ENCODE data around the gene SRPX.

SRPX gene

DNA sequence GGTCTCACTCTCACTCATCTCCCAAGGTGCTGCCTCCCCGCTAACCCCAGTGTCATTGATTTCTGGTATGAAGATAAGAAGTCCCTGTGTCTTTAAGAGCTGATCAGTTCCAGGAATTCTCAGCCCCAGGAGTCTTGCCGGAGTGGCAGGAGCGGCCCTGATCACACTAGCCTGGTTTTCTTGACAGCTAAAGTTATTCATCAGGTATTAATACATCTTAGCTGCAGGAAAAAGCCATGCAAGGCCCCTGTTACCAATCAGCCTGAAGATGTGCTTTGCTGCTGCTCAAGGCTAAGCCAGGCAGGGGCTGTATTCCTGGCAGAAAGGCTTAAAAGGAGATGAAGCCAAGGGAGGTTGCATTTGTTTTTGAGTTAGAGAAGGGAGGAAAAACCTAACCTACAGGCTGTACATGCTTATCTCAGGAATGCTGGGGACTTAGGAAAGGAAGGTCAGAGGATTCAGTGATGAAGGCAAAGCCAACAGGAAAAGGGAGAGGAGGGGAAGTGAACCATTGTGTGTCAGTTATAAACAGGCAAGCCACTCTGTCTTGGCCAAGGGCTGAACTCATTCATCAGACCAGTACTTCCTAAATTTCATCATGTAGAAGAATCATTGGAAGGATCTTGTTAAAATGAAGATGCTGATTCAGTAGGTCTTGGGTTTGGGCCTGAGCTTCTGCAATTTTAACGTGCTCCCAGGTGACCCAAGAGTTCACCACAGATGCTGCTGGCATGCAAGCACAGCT lies 8.6 kb downstream of the SRPX start:
- no peak for DNase-seq (ENCODE audit: low read depth in 2 of 2, low spot score in 1 of 2)

DNA sequence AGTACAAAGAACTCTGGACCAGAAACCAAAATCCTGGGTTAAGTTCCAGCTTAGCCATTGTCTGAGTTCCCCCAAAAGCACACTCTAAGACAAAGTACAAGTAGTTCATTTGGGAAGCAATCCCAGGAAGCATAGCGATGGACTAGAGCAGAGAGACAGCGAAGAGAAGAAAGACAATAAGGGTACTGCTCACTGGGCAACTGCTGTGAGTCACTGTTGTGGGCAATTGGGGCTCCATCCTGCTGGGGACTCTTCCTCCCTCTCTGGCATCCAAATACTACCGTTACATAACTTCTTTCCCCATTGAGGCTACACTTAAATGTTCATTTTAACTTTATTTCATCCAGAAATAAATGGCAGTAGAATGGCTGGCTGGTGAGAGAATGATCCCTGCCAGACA lies 14.1 kb downstream of the SRPX start:
- no peak for DNase-seq (ENCODE audit: low read depth in 2 of 2, low spot score in 1 of 2)

DNA sequence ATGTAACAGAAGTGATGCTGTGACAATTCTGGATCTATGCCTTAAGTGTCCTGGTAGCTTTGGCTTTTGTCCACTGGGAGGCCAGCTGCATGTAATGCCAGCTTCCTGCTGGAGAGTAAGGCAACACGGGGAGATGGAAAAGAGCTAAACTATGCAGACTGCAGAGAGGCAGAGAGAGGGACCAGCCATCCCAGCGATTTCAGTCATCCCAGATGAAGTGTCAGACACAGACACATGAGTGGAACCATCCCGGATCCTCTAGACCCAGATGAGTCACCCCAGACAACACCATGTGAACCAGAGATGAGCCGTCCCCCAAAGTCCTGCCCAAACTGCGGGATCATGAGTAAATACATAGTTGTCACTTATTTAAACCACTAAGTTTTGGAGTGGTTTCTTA lies 14.6 kb downstream of the SRPX start:
- DNase-seq (ENCODE audit: low read depth in 2 of 2, low spot score in 1 of 2) = no peak

DNA sequence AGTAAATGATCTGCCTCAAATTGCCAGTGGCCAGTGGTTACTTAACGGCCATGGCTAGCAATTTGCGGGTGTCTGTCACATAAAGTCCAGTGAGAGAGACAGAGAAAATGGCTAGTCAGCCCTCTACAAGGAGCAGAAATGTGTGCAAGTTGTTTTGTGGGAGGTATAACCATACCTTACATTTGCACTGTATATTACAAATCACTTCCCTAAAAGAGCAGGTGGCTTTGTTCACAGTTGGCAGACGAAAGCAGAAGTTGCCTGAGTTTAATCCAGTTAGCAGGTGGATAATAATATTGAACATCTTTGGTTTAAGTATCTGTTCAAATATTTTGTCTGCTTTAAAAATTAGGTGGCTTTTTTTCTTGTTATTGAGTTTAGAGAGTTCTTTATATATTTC lies 15.6 kb downstream of the SRPX start:
- no peak for DNase-seq (ENCODE audit: low read depth in 2 of 2, low spot score in 1 of 2)

DNA sequence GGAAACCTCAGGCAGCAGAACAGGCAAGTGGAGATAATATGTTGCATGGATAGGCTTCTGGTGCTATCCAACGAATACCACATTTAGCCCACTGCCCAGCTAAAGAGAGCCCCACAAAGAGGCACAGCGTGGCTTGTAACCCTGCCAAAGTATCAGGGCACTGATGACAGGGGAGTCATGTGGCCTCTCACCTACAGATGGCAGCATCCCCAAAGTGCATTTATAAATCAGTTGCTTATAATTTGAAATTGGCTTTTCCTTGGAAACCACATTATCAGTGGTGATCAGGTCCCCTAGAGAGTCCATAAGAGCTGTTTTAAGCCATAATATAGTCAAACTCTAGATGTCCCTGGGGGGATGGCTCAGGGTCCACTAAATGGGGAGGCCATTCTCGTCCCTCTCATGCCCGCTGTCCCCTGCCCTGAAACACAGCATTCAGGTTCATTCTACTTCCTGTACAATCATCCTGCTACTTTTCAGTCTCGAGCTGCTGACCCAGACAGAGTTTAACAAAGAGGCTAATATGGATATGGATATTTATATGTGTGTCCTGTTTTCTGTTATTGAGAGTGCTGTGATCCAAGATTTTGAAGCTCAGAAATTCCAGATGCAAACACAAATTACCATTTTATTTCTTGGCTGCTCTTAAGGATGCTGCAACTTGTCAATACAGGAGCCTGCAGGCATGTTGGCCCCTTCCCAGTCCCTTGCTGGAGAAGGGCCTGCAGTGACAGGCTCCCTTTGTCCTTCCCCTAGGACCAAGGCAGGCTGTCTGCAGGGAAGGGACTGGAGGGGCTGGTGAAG lies 28.5 kb downstream of the SRPX start:
- DNase-seq (ENCODE audit: low read depth in 2 of 2, low spot score in 1 of 2) = no peak

DNA sequence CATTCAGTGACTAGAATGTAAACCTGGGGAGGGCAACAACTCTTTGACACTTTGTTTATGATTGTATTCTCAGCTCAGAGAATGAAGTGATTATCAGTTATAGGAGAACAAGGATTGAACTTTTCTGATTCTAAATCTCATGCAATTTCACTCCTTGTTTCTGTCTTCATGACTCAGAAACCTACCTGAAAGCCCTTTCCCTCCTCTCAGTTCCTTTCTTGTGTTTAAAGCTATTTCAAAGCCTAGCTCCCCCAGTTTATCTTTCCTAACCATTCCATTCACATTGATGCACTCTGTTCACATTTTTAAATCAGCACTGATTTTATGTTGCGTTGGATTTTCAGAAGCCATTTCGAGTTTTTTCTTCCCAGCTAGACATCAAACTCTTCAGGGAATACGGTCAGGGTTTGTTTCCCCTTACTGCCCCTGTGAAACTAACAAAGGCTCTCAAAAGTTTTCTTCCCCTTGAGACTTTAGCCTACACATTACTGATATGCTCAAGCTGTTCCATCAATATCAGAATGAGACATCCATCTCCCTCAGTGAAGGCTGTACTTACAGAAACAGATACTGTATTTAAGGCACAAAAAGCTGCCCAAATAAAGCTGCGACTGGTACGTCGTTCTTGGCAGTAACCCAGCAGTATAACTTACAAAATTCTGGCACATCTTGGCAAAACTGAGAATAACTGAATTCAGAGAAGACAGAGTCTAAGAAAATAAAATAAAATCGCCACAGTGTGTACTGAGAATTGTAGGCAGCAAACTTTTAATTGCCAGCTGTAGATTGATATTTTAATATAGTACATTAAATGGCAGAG lies 31.0 kb downstream of the SRPX start:
- DNase-seq (ENCODE audit: low read depth in 2 of 2, low spot score in 1 of 2) = no peak

DNA sequence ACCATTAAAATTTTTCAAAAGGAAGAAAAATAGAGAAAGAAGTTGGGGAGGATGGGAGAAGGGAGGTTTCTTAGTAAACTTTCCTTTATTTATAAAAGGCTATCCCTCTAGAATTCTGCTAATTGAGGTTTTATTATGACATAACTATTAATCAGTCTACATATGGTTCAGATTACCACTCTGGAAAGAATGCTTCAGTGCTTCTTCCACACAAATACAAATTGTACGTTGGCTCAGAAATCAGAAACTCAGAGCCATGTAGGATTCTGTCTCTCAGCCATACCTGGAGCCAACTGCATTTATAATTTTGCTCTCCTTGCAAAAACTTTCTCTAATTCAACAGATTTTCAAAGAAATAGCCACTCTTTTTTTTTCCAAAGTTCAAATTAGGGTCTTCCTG lies 37.1 kb downstream of the SRPX start:
- DNase-seq (ENCODE audit: low read depth in 2 of 2, low spot score in 1 of 2) = no peak

DNA sequence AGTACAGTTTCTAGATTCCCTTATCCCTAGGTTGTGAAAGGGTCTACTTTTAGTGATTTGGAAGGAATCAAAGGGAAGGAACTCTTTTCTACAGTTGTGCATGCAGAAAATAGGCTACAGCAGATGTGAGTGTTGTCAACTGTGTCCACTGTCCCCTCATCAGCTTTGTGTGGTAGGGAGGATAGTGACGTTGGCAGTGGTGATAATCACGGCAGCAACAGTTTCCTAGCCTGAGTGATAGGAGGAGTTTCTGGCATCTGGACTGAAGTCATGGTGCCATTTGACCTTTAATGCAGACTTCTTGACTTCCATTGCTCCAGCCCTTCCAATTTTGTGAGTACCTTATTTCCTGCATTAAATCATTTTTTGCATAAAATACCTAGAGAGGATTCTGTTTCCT lies 39.3 kb downstream of the SRPX start:
- no peak for DNase-seq (ENCODE audit: low read depth in 2 of 2, low spot score in 1 of 2)

DNA sequence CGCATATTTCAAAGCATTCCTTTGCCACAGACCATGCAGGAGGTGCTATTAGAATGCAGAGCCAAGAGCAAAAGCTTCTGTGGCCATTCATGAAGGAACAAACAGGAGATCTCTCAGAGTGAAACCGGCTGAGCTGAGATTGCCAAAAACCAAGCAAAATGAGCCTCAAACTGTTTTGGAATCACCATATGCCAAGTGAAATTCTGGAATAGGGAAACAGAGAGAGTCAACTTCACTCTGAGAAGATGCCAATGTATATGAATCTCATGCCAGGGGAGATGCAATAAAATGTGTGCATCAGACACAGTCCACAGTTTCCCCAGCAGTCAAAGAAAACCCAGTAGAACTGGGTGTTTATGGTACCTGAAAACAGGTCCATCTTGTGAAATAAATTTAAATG lies 42.3 kb downstream of the SRPX start:
- DNase-seq (ENCODE audit: low read depth in 2 of 2, low spot score in 1 of 2) = no peak

DNA sequence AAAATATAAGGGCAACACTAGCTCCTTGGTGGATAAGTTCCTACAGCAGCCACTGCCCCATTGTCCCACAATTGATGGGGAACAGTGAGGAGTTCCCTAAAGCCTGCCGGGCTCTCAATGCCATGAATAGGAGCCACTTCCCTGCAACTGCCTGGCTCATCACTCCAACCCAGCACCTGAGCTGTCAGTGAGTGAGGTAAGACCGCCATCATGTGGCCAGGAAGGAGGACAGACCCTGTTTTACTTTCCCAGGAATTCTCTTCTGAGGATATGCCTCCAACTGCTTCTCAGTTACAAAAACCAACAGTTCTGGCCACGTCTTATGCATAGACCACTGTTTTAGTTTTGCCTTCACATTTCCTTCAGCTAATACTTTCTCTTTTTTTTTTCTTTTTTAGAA lies 45.5 kb downstream of the SRPX start:
- no peak for DNase-seq (ENCODE audit: low read depth in 2 of 2, low spot score in 1 of 2)

DNA sequence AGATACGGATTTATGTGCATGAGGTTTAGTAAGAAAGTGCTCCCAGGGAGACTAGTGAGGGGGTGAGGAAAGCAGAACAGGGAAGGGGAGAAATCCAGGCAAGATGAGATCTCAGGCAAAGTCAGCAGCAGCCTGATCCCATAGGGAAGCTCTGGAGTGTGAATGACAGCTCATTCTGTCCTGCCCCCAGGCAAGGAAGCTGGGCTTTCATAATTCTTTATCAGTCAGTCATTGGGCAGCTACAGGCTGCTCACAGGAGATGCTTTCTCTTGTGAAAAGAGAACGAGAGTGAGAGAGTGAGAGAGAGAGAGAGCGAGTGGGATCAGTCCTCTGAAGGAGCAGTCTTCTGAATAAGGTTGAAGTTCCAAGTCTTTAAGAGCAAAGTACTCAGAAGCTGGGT lies 48.1 kb downstream of the SRPX start:
- no peak for DNase-seq (ENCODE audit: low read depth in 2 of 2, low spot score in 1 of 2)

DNA sequence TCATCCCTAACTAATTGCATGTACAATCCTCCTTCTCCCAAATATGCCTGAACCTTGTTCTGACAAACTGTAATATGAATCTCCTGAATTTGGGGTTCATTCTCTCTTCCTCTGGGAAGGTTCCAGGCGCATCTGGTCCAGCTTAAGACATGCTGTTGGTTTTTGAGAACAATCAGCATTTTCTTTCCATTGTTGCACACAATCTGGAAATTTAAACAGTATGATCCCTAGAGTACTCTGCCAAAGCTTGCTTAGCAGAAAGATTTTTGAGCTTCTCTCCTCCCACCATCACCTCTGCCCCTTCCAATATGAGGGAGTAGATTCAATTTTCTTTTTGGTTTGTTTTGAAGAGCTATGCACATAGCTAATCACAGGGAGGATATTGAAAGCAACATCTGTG lies 50.1 kb downstream of the SRPX start:
- no peak for DNase-seq (ENCODE audit: low read depth in 2 of 2, low spot score in 1 of 2)

DNA sequence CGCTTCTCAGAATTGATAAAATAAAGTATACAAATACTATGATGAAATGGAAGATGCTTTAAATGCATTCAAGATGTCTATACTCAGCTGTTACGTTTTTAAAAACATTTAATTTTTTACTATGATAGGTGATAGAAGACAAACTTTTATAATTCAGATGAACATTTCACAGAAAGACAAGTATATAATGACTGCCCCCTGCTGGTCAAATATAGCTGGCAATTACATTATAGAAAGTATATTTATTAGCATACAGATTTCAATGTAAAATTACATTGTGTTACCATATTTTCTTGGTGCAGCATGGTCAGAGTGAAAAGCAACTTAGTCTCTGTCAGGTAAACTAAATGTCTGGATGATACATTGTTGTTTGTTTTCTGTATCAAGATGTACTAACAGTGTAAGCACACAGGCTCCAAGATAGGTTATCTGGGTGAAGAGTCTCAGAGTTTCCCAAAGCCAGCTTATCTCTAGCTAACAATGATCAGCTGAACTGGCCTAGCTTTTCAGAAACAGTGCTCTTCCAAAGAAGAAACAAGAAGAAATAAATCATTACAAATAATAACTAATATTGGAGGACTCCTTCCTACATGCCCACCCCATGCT lies 54.1 kb downstream of the SRPX start:
- DNase-seq (ENCODE audit: low read depth in 2 of 2, low spot score in 1 of 2) = no peak

DNA sequence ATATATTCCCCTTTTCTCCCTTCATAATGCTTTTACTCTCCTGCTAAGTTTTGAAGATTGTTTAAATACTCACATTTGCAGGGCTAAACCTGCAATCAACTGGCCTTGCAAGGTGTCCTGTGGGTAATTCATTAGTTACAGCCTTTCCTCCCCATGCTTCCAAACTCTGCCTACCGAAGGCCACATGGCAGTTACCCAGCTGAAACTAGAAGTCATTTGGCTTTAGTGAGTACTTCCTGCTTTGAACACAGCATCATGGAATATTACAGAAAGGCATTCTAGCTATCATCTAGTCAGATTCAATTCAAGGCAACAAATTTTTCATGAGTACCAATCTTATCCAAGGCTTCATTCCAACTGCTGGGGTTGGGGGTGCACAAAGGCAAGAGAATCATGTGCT lies 55.6 kb downstream of the SRPX start:
- no peak for DNase-seq (ENCODE audit: low read depth in 2 of 2, low spot score in 1 of 2)

DNA sequence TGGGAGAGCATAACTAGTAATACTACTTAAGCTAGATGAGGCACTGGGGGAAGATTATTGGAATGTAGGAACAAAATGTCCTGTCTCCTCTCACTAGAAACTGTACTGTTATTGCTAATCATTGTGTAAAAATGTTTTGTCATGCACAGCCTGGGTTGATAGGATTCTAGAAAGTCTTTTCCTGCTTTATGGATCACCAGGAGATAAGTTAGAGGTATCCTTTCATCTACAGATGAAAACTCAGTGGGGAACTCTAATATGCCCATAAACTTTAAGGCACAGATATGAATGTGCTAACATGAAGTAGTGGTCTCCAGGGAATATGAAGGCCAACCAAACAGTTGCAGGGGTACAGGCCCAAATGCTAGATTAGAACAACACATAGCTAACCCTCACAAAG lies 57.5 kb downstream of the SRPX start:
- no peak for DNase-seq (ENCODE audit: low read depth in 2 of 2, low spot score in 1 of 2)

DNA sequence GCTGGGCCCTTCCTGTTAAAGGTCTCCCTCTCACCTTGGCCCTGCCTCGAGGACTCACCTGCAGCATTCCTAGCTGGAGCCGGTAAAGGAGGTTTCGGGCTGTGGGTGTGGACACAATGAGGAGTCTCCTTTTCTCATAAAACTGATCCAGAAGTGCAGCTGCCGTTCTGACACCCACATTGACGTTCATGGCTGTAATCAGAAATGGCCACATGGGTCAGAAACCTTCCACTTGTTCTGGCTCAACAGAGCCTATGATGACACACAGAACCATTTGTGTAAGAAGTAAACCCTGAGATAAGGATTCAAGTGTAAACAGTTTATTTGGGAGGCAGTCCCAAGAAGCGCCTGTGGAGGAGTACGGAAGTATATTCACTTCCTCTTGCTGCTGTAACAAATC lies 63.8 kb downstream of the SRPX start:
- DNase-seq (ENCODE audit: low read depth in 2 of 2, low spot score in 1 of 2) = no peak

DNA sequence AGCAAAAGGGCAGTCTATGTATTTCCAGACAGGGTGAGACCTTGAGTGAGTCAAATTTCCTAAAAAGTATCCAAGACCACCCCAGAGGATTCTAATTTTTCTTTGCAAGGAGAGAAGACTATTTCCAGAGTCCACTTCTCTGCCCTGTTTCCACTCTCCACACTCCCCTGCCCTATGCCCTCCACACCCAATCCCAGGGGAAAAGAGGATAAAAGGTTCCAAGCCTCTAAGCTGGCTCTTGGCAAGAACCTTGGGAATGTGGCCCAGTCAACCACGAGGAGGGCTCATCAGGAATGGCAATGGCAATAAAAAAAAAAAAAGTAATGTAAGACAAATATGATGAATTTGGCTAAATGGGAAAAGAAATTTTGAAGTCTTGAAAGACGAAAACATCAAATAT lies 65.9 kb downstream of the SRPX start:
- no peak for DNase-seq (ENCODE audit: low read depth in 2 of 2, low spot score in 1 of 2)

DNA sequence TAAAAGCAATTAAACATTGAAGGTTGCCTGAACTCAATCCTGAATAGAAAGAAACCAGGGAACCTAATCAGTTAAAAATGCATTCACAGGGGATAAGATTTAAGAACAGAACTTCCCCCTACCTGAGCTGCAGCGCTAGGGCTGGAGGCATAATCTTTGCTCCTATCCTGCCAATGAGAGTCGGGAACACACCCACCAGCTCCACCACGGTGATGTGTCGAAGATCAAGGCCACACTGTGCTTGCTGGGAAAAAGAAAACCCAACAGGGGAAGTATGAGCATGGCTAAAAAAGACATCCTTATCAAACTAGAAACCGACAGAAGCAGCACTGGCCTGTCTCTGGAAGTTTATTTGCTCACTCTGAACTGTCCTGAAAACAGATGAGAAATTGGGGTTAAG lies 66.3 kb downstream of the SRPX start:
- no peak for DNase-seq (ENCODE audit: low read depth in 2 of 2, low spot score in 1 of 2)

DNA sequence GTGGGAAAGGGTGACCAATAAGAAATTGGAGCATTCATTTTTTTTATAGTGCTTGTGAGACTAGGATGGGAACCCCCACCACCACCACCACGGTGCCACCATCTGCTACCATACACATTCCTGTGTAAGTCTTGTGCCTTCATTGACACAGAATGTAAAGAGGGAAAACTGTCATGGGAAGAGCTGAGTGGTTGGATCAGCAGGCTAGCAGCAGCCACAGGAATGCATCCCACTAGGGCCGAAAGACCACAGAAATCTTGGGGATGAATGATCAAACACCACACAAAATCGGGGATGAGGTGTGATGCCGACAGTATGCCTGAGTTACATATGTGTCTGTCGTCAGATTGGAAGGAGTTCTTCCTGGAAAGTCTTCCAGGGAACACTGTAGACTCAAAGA lies 69.2 kb downstream of the SRPX start:
- DNase-seq (ENCODE audit: low read depth in 2 of 2, low spot score in 1 of 2) = no peak

DNA sequence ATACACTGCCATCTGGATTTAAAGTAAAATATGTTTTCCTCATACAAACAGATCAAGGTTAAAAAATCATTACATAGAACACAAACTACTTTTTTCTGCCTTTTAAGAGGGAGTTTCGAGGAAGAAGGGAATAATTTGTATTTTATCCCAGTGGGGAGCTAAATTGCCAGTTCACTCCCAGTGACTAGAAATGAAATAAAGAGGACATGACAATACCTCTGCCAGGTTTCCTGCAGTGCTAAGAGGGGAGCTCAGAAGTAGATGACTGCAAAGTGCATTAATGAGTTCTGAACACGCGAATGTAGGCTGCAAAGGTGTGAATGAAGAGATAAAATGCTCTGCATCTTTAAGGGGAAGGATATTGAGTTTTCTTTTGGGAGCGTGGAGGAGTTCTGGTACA lies 69.7 kb downstream of the SRPX start:
- no peak for DNase-seq (ENCODE audit: low read depth in 2 of 2, low spot score in 1 of 2)

DNA sequence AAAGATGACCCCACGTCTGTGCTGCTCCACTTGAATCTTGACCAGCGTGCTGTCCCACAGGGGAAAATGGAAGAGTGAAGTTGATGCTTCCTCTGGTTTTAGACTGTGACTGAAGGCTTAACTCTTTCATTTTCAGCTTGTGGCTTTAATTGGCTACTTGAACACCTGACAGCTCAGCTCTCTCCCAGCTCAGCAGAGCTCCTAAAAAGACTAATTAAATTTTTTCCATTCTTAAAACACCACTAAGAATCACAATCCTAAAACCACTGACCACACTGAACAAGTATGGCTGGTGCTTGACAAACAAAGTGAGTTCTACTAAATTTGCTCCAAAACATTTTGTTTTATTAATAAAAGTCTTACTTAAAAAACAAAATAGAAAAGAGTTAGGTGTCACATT lies 71.7 kb downstream of the SRPX start:
- no peak for DNase-seq (ENCODE audit: low read depth in 2 of 2, low spot score in 1 of 2)

DNA sequence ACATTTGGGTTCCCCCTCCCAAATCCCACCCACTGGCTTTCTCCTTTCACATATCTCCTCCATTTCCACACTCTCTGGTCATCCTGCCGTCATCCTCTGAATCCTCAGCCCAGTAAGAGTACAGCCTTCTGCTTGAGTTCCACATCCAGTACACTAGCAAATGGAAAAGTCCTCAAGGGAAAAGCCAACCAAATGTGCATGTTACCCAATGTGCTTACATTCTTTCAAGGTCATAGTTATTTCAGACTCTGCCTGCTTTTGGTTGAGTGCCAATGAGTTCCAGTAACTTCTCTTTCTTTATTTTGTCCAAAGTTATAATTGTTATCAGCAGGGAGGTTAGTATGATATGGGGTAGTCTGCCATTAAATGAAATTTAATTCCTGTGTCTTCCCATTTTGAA lies 78.1 kb downstream of the SRPX start:
- DNase-seq (ENCODE audit: low read depth in 2 of 2, low spot score in 1 of 2) = no peak

Data from stimulated activated CD8-positive, alpha-beta memory T cell treated with anti-CD3 and anti-CD28 coated beads, Interleukin-4, amount 100 ng/mL, for 4 hours (primary cell).